Medulla oblongata (tissue), 1 donor: ENCODE data around the gene POLG.

Source experiments
- DNase-seq: peaks from one replicate; pipeline ENCODE4 v3.0.0-alpha.2; 2015; ENCODE audit errors: extremely low spot score

Gene POLG

DNA sequence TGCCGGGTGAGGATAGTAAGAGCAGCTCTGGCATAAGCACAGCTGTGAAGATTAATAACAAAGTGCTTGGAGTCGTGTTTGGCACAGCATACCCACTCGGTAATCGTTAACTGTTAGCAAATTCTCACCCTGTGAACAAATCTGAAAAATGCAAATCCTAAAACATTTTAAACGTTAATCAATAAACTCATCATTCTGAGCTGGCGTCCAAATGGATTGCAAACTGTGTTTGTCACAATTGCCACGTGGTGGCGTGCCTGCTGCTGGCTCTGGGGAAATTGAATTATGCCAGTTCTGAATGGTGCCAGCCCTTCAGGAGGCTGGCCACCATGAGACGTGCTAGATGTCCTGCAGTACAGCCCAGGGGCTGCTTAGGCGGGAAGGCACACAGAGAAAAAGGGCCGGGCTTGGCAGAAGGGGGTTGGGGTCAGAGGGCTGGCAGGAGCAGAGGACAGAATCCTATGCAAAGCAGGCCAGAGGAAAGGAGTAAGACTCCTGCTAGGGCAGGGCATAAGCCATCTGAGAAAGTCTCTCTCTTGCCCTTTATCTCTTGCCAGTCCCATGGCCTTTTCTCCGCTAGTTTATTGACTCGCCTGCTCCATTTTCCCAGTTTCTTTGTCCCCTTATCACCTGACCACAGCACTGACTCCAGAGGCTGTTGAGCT lies 22.1 kb upstream of the POLG start:
- peak; percentile 76 for DNase-seq

DNA sequence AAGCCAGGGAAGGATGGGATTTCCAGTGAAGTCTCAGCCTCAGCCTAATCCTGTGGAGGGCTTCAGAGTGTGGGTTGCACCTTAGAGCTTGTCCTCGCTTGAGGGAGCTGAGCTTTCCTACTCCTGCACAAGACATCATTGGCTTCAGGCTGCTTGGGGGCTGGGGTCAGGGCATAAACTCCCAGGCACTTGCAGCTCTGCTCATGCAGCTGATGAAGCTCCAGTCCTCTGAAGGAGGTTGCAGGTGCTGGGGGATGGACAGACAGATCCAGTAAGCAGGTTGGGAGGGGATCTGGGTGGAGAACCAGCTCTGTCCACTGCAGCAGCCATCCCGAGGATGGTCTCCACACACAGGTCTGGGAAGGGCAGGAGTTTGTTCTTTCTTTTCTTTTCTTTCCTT lies 19.4 kb upstream of the POLG start:
- DNase-seq = no peak

DNA sequence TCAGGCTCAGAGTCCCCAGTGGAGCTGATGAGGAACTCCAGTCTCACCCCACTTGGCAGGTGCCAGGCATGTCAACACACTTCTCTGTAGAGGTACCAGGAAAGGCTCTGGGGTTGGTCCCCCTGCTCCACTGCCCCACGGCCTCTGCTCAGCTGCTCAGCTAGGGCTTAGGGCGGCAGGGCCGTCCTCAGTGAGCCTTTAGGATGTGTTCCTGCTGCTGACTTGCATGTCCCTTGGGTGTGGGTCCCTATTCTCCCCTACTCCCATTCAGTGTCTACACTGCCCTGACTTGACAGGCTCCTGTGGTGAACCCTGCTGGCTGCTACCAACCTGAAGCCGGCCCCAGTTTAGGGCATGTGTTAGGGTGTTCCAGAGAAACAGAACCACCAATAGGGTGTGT lies 17.9 kb upstream of the POLG start:
- DNase-seq = no peak

DNA sequence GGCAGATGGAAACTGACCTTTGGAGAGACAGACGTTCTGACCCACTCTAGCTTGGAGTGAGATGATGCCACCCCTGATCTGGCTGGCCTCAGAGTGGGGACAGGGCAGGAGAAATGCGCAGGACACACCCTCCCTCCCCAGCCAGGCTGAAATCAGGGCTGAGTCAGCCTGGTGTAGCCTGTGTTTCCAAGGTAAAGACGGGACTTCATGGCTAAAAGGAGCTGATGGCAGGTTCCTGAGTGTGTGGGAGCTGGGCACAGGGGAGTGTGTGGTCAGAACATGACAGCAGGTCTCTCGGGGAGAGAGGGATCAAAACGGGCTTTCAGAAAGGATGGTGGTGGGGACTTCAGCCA lies 14.6 kb upstream of the POLG start:
- no peak for DNase-seq

DNA sequence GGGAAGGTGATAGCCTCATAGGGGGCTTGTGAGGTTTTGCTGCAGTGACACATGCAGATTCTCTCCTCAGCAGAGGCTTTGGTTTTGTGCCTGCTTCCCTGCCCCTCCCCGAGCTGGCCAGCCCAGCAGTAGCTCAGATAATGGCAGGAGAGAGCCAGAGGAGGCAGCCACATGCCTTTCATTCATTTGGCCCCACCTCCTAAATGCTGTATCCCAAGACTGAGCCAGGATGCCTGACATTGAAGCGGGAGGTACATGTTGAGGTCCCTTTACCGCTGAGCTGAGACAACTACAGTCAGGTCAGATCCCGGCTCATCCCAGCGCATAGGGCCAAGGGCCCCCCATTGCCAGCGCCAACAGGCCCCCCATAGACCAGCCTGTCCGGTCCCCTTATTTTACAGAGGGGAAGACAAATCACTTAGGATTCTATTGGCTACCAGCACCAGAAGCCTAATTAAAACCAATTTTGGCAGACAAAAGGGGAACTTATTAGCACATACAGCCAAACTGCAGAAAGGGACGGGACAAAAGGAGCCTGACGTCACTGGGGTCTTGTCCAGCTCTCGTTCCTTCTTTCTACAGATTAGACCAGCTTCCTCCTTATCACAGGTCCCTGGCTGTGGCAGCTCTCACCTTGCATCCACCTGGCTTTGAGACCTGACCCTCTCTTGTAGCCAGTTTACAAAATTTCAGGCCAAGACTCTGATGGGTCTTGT lies 12.1 kb upstream of the POLG start:
- no peak for DNase-seq

DNA sequence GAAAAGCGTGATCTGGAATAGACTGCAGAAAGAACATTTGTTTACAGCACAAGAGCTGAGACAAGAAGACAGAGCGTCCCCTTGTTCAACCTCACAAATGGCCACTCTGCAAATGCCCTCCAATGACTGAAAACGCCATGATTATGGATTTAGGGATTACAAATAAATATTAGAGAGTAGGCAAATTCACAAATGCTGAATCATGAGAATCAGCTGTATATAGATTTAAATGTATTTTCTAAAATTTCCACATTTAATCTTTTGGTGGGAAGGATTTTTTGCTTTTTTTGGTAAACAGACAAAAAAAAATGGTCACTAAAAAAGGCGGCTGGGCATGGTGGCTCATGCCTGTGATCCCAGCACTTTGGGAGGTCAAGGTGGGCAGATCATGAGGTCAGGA lies 10.6 kb upstream of the POLG start:
- DNase-seq = no peak

DNA sequence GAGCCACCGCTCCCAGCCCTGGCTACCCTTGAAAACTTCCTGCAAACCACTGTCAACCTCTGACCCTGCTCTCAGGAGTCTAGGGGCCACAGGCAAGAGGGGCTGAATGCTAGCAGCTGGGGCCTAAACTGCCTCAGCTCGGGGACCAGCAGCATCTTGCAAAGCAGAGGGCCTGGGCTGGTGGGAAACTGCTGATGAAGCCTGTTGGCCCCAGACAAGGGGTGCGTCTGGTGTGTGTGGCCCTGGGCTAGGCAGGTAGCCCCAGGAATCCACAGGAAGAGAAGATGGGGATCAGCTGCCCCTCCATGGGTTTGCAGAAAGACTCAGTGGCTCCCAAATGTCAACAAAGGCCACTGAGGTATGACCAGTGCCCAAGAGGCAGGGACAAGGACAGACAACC lies 8.2 kb upstream of the POLG start:
- DNase-seq = no peak

DNA sequence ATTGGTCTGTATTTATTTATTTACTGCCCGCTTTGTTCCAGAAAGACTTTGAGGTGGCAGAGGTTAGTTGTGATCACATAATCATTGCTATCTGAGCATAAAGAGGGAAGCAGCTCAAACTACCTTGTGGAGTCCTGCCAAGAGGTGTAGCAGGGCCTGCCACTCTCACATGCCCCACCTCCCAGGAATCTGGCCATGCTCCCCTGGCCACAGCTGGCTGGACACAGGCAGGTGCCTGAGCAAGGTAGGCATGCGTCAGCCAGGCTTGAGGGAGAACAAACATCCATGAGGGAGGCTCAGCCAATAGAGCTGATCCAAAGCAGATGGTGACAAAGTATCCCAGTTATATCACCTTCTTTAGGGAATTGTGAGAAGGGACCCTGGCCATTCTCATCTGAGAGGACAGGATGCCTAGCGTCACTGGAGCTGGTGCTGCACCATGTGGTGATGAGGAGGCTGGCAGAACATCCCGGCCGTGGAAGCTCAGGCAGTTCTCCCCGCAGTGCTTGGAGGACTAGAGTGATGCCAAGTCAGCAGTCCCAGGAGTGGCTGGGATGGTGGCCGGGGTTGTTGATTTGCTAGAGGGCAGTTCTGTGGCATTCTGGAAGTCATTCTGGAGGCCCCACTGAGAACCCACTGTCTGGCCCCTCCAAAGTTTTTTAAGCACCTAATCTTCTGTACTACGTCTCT lies 6.8 kb upstream of the POLG start:
- no peak for DNase-seq

DNA sequence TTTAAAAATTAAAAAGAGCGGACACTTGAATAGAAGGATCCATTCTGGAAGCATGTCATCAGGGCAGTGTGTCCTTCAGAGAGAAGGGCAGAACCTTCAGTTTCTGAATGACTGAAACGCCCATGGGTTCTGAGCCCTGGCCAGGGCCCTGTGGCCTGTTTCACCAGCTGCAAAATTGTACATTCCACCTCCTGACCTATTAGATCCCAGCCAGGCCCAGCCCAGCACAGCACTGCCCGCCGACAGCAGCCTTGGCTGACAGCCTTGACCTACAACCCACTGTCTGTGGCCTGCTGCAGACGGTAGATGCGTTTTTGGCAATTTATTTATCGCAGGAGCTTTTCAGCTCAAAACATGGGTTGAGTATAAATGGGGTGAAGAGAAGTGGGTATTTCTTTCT lies 5.9 kb upstream of the POLG start:
- no peak for DNase-seq

DNA sequence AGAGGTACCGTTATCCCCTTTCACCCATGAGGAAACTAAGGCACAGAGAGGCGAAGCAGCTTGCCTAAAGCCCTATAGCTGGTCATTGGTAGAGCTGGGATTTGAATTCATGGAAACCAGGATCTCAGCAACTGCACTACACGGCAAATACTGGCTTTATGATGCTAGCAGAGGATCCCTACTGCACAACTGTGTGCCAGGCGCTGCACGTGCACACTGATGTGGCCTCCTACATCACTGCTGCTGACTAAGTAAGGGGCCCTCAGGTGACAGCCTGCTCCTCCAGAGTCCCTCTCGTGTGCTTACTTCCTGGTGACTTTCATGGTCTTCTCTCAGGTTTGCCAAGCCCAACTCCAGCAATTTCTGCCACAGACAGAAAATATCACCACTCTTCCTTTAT lies 3.4 kb upstream of the POLG start:
- DNase-seq = no peak

DNA sequence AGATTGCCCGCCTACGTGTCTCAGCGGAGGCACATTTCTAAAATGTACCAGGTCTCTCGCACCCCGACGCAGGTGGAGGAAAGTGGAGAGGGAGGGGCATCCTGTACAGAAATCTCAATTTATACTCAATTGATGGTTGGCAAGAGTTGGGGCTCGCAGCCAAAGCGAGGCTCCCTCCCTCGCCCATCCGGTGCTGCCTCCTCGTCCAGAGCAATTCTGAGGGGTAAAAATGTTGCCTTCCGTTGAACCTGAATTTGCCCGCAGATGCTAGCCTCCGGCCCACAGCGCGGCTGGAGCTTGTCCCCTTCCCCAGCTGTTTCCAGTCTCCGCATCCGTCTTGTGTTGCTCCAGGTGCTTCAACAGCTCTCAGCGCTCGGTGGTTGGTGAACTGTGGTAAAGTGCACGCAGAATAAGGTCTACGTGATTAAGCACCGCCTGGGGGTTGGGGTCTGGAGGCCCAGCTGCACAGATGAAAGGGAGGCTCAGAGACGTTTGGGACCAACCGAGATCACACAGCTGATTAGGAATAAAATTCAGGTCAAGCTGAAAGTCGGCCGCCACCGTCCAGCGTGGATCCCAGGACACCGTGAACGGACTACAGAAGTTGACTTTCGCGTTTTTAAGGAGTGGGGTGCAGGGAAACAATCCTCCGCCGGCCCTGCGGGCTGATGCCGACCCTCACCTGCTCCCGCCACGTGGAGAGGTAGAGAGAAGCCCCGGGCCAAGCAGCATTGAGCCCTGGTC lies 846 bp upstream of the POLG start:
- peak; percentile 48 for DNase-seq

DNA sequence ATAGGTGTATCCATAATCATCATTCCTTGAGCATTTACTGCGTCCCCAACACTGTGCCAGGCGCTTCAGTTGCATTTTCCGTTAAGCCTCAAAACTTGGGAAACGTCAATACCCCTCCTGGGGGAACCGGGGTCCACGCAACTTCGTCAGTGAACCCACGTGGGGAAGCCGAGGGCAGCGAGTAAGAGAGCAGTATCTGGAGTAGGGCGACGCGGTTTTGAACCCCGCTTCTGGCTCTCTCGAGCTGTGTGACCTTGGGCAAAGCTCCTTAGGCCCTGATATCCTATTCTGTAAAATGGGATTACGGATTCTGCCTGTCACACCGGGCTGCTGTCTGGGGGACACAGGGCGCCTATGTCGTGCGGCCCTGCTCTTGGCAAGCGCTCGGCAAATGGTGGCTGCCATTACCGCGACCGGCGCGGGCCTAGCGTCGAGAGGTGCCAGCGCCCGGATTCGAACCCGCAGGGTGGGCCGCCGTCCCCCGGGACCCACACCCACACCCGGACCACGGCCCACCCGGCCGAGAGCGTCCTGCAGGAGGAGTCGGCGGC lies 590 bp downstream of the POLG start:
- DNase-seq = no peak

DNA sequence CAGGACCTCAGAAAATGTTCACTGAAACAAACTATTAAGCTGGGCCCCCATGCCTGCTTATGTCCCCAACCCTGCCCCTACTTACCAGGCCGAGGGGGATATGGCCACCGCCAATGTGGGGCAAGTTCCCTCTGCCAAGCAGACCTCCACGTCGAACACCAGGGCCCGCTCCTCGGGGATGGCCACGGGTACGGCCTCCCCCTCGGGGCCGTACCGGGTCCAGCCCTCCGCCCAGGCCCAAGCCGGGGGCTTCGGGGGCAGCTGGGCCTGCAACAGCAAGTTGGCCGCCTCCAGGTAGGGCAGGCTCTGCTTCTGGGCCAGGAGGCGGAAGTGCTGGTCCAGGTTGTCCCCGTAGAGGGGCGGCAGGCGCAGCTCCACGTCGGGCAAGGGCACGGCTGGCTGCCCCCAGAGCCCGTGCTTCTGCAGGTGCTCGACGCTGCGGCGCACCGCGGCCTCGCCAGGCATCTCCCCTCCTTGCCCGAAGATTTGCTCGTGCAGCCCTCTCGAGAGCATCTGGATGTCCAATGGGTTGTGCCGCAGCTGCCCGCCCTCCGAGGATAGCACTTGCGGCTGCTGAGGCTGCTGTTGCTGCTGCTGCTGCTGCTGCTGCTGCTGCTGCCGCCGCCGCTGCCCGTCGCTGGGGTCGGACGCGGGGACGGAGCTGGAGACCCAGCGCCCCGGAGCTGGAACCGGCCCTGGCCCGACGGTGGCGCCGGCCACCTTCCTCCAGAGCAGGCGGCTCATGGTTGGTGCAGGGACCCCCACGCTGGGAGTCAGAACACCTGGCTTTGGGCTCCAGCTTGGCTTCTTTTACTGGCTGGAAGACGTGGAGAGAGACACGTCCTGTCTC lies 1.4 kb downstream of the POLG start:
- no peak for DNase-seq

DNA sequence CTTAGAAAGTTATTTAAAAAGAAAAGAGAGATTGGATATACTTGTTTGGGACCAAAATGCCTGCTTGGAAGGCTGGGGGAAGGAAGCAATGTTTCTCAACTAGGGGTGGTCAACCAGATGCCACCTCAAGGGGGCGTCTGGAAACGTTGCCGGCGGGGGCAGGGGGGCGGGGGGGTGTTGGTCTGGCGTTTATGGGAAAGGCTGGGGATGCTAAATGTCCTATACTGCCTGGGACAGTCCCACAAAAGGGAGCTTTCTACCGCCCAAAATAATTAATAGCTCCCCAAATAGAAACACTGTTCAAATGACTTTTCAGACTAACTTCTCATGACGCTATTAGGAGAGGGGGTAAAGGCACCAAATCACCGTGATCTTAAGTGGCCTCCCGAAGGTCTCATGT lies 2.2 kb downstream of the POLG start:
- DNase-seq = no peak

DNA sequence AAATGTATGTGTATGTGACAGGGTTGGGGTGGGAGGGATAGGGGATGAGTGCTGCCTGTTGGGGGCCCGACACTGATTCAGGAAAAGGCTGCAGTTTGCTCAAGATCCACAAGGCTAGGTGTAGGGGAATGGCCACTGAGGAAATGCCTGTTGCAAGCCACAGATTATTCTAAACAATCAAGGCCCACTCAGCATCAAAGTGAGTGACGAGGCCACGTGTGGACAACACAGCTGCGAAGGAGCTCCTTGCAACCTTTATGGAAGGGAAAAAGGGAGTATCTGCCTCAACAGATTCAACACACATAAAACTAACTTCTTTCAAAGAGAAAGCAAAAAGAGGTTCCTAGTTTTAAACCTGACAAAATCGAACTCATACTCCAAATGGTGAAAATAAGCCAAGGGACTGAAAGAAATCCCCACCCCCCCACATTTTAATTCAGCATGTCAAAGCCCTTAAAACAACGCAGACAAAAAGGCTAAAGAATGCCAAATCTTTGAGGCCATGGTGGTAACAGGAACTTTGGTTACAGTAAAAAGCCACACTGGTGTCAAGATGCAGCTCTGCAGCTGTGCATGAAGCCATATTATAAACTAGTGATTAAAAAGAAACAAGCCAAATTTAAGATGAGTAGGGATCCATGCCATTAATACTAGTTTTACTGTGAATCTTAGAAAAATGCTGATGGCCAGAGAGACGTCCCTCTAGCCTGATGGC lies 3.6 kb downstream of the POLG start:
- no peak for DNase-seq

DNA sequence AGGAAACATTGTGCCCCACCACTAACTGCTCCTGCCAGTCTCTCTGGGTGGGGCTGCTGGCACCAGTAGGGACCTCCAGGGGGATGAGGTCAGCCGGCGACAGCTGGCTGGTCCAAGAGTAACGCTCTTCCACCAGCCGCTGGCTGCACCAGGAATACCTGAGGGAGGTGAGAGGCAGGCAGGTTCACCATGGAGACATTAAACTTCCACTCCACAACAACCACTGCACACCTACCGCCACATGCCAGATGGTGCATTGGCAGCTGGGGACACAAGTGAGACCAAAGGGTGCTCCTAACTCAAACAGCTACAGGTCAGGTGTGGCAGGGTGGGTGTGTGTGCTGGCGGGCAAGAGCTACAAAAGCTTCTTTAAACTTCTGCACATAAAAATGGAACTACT lies 4.5 kb downstream of the POLG start:
- DNase-seq = no peak

DNA sequence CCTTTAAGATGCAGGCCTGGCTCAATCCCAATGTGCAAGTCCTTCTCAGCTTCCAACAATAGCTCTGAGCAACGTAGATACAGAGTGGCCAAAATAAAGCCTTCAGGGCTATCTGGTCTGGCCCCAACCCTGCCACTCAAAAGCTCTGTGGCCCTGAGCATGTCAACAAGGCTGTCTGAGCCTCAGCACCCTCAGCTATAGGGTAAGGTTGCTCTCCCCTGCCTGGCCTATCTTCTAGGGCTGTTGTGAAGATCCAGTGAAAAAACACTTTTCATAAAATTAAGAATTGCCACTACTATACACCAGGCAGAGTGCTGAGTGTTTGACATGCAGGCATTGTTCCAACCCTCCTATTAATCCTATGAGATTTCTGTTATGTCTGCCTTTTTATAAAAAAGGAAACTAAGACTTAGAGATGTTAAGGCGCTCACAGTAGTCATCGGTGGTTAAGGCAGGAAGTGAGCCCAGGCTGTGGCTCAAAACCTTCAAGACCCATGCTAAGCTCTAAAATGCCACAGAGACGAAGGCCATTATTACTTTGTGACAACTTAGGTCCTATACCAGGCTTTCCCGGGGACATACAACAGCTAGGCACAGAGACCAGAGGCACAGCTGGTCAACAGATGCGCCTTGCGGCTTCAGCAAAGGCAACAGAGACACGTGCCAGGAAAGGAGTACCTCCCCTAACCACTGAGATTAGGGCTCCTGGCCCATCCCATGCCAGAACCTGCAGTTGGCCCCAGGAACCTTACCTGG lies 5.1 kb downstream of the POLG start:
- no peak for DNase-seq

DNA sequence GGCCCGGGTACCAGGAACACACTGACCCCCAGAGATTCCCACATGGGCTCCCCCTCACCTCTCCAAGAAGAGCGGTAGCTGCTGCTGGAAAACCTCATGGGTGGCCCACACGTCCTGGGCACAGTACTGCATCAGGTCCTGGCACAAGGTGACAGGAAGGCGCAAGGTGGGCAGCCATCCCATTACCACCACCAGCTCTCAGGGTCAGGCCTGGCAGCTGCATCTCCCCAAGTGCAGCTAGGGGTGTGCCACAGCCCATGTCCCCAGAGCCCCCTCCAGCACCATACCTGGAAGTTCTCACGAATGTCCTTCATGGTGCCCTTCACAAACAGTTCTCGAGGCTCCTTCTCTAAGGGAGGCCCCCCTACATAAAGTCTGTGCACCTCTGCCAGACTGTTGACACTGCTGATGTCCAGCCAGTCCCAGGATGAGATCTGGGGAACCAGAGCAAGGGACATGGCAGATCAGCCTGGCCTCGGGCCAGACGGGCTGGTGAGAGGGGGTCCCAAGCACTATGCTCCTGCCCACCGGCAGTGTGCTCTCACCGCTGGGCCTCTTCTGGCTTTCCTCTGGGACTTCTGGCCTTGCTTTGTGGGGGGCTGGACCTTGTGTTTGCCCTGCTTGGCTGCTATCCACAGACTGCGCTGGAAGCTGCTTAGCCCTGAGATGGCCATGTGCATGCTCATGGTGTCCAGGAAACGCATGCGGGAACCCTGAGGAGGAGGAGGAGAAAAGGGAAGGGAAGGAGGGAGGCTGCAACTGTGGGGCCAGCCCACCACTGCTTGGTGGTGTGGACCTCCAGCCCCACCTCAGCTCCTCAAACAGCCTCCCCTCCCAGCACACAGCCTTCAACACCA lies 6.0 kb downstream of the POLG start:
- DNase-seq = peak; percentile 69

DNA sequence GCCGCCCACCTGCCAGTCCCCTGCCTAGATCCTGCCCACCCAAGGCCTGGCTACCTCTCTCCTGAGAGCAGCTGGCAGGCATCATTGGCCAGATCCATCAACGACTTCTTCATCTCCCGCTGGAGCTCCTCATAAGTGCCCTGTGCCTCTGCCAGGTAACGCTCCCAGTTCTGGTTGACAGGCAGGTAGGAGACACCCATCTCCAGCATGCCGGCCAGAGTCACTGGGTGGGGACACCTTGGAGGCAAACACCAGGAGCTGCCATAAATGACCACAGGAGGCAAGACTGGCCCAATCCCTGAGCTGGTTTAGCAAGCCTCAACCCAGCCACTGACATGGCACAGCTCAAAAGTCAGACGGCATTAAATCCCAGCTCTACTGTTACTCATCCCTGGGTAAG lies 7.5 kb downstream of the POLG start:
- DNase-seq = no peak
